Measurements from ENCODE around the gene ARHGAP21. TPM values are rescaled to one million over a fixed set of nuclear protein-coding genes. Genes with fewer than 3 reads are reported as not detected.

Gene ARHGAP21
- total and polyA plus RNA-seq, 5 donors = 23.2 to 72.0 (median 56.2) TPM

DNA sequence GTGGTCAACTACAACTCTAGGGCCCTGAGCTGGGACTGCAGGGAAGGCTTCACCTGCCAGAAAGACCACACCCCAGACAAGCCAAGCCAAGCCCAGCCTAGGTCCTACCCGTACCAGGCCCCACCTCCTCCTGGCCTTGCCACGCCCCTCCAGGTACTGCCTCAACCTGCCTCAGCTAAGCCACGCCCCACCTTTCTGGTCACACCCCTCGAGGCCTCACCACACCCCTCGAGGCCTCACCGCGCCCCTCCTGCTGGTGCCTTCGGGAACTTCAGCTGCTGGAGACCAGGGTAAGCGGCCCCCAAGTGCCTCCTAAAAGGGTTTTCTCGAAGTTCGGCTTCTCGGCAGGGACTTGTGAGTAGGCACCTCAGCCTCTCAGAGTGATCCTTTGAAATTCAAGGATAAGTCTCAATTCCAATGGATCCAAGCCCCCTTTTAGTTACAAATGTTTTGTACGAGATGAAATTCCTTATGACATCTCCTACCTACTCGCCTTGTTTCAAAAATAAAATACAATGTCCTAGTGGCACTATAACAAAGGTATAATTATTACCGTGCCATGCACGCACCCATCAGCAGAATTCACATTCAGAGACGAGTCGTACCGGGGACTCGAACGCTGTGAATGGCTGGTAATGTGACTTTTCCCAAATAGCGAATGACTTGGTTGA is 171.2 kb downstream of the ARHGAP21 start:
- DNase-seq (peak in 1 of 3 donors; percentile 47), ATAC-seq (peak in 1 of 2 donors; percentile 53)
- Histone ChIP-seq H3K4me3 (ENCODE audit: low read length) (no peak overlapping the region), H3K9me3 (ENCODE audit: control insufficient read depth, low read length) (no peaks in the 10 kb centered on the region), H3K4me1 (ENCODE audit: control insufficient read depth, insufficient read depth, low read length) (no peaks in the 10 kb centered on the region), H3K27ac (ENCODE audit: low read length) (no peak overlapping the region), H3K27me3 (ENCODE audit: control insufficient read depth, insufficient read depth) (no peaks in the 10 kb centered on the region)
- 48% methylated on average over 22 of the region's 22 CpGs for WGBS
- intact Hi-C loops (cut with DNase I) = no loop called here

DNA sequence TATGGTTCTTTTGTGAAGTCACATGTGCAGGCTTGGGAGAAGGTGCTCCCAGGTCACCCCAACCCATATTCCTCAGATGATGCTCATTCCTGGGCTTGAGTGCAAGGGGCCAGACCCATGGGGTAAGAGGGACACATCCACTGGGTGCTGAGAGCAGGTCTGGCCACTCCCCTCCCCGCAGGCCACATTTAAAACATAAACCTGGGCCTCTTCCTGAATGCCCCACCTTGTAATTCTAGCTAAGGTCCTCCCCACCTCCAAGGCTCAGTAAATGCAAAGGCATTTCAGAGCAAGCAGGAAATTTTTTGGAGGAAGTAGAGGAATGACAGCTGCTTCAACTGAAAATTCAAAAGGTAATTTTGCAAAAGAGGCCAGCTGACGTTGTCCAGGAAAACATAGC is 172.5 kb downstream of the ARHGAP21 start:
- WGBS = 75% methylated on average over 2 of the region's 2 CpGs
- Histone ChIP-seq H3K27ac (ENCODE audit: low read length) (no peak overlapping the region), H3K27me3 (ENCODE audit: control insufficient read depth, insufficient read depth) (no peaks in the 10 kb centered on the region), H3K9me3 (ENCODE audit: control insufficient read depth, low read length) (no peaks in the 10 kb centered on the region), H3K4me3 (ENCODE audit: low read length) (no peak overlapping the region), H3K4me1 (ENCODE audit: control insufficient read depth, insufficient read depth, low read length) (no peaks in the 10 kb centered on the region)
- intact Hi-C loops (cut with DNase I) = no loop called here
- no peak for DNase-seq
- no peak for ATAC-seq

DNA sequence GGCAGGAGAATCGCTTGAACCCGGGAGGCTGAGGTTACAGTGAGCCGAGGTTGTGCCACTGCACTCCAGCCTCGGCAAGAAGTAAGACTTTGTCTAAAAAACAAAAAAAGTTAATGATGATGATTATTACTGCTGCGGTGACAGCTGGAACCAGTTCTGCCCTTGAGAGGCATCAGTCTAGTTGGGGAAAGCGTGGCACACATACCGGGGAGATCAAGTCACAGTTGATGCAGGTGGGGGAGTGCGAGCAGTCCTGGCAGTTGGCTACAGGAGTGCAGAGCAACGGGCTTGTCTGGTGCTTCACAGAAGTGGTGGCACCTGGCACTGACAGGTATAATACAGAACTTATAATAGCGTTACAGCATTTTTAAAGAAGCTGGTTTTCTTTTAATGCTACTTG is 173.0 kb downstream of the ARHGAP21 start:
- Histone ChIP-seq H3K27me3 (ENCODE audit: control insufficient read depth, insufficient read depth) (no peaks in the 10 kb centered on the region), H3K27ac (ENCODE audit: low read length) (no peak overlapping the region), H3K9me3 (ENCODE audit: control insufficient read depth, low read length) (no peaks in the 10 kb centered on the region), H3K4me1 (ENCODE audit: control insufficient read depth, insufficient read depth, low read length) (no peaks in the 10 kb centered on the region), H3K4me3 (ENCODE audit: low read length) (no peak overlapping the region)
- DNase-seq (no peak), ATAC-seq (no peak)
- intact Hi-C loops (cut with DNase I) = no loop called here
- WGBS = 89% methylated on average over 10 of the region's 10 CpGs

DNA sequence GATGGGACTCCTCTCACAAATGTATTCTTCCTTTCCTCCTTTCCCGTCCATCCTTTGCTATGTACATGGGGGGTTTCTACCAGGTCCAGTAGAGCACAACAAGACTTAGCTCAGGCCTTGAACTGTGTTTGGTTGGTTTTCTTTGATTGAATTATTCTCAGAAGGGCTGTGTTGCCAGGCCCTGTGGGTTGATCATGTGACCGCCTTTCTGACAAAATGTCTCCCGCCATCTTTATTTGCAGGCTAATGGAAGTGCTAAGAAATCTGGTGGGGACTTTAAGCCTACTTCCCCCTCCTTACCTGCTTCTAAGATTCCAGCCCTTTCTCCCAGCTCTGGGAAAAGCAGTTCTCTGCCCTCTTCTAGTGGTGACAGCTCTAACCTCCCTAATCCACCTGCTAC is 178.1 kb downstream of the ARHGAP21 start:
- Histone ChIP-seq H3K27me3 (ENCODE audit: control insufficient read depth, insufficient read depth) (no peaks in the 10 kb centered on the region), H3K9me3 (ENCODE audit: control insufficient read depth, low read length) (no peaks in the 10 kb centered on the region), H3K4me1 (ENCODE audit: control insufficient read depth, insufficient read depth, low read length) (no peaks in the 10 kb centered on the region), H3K27ac (ENCODE audit: low read length) (no peak overlapping the region), H3K4me3 (ENCODE audit: low read length) (no peak overlapping the region)
- DNase-seq = no peak
- WGBS = 97% methylated on average over 3 of the region's 3 CpGs
- ATAC-seq = no peak
- intact Hi-C loops (cut with DNase I) = no loop called here

DNA sequence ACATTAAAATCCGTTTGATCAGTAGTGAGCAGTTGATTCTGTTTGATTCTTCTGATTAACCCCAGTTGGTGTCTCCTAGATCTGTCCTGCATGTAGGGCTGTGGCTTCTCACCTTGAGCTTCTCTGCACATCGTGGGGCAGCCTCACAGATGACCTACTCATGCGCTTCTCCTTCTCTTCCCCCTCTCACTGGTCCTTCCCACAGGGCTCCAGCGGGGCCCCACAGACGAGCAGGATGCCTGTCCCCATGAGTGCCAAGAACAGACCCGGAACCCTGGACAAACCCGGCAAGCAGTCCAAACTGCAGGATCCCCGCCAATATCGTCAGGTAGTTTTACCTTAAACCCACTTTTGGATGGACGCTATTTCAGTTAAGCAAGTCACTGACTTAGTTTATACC is 178.9 kb downstream of the ARHGAP21 start:
- DNase-seq (no peak), ATAC-seq (no peak)
- intact Hi-C loops (cut with DNase I) = no loop called here
- no peak overlapping the region for H3K4me3 ChIP-seq (ENCODE audit: low read length)
- no peaks in the 10 kb centered on the region for H3K27me3 ChIP-seq (ENCODE audit: control insufficient read depth, insufficient read depth)
- no peak overlapping the region for H3K27ac ChIP-seq (ENCODE audit: low read length)
- no peaks in the 10 kb centered on the region for H3K4me1 ChIP-seq (ENCODE audit: control insufficient read depth, insufficient read depth, low read length)
- 95% methylated on average over 10 of the region's 10 CpGs for WGBS
- no peaks in the 10 kb centered on the region for H3K9me3 ChIP-seq (ENCODE audit: control insufficient read depth, low read length)

DNA sequence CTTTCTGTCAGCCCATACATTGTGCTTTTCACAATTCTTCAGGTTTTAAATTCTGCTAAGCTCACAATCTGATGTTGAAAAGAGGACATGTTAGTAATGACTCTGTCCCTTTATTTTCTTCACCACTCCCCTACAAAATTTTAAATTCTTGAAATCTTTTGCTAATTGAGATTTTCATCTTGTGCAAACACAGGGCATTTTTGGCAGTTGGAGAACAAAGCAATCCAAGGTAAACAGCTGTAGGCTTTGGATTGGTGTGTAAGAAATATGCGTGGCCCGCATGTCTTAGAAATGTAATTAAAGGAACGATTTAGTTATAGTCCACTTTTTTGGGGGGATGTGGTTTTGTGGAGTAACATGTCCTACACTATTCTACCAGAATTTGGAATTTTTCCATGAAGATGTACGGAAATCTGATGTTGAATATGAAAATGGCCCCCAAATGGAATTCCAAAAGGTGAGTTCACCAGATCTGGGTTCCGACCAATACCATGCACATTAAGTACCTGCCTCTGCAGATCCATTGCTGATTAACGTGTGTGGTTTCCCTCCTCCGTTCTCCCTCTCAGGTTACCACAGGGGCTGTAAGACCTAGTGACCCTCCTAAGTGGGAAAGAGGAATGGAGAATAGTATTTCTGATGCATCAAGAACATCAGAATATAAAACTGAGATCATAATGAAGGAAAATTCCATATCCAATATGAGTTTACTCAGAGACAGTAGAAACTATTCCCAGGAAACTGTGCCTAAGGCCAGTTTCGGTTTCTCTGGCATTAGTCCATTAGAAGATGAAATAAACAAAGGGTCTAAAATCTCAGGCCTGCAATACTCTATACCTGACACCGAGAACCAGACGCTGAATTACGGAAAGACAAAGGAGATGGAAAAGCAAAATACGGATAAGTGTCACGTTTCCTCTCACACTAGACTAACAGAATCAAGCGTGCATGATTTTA is 181.1 kb downstream of the ARHGAP21 start:
- no peak for ATAC-seq
- DNase-seq = no peak
- no peaks in the 10 kb centered on the region for H3K4me1 ChIP-seq (ENCODE audit: control insufficient read depth, insufficient read depth, low read length)
- WGBS = 92% methylated on average over 14 of the region's 14 CpGs
- no peaks in the 10 kb centered on the region for H3K9me3 ChIP-seq (ENCODE audit: control insufficient read depth, low read length)
- intact Hi-C loops (cut with DNase I) = no loop called here
- H3K27me3 ChIP-seq (ENCODE audit: control insufficient read depth, insufficient read depth) = no peaks in the 10 kb centered on the region
- H3K4me3 ChIP-seq (ENCODE audit: low read length) = no peak overlapping the region
- H3K27ac ChIP-seq (ENCODE audit: low read length) = no peak overlapping the region

DNA sequence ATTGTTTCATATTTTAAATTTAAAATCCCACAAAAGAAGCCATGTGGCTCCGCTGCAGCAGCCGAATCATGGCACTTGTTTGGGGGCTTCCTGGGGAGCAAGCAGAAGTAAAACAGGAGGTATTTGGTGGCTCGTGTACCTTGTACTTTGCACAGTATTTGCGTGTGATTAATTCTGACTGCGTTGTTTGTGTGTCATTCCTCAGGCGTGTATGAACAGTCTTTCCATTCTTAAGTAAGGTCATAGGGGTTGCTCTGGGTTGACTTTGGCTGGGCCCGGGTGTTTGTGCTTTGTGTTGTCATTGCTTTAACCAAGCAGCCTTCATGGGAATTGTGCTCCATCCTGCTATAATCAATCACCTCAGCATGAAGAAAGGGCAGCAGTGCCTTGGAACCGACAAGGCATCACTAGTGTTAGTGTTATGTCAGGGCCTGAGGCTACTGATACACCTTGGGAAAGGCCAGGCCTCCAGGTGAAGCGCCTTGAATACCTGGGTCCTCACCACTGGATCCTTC is 182.4 kb downstream of the ARHGAP21 start:
- Histone ChIP-seq H3K27me3 (ENCODE audit: control insufficient read depth, insufficient read depth) (no peaks in the 10 kb centered on the region), H3K27ac (ENCODE audit: low read length) (no peak overlapping the region), H3K9me3 (ENCODE audit: control insufficient read depth, low read length) (no peaks in the 10 kb centered on the region), H3K4me1 (ENCODE audit: control insufficient read depth, insufficient read depth, low read length) (no peaks in the 10 kb centered on the region), H3K4me3 (ENCODE audit: low read length) (no peak overlapping the region)
- intact Hi-C loops (cut with DNase I) = no loop called here
- ATAC-seq (no peak), DNase-seq (no peak)
- WGBS = 91% methylated on average over 9 of the region's 9 CpGs

DNA sequence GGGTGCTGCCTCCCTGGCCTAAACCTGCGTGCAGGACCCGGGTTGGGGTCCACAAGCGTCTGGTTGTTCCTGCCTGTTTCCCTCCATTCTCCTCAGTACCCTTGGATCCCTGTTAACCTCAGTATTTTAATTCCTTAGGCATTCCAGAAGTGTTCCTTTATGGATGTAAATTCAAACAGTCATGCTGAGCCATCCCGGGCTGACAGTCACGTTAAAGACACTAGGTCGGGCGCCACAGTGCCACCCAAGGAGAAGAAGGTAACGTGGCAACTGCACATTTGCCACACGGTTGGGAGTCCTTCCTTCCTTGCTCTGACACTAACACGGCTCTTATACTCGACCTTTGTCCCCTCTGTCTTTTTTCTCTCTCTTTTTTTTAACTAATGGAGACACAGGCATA is 187.1 kb downstream of the ARHGAP21 start:
- H3K9me3 ChIP-seq (ENCODE audit: control insufficient read depth, low read length) = no peaks in the 10 kb centered on the region
- intact Hi-C loops (cut with DNase I) = no loop called here
- DNase-seq (no peak), ATAC-seq (no peak)
- H3K27me3 ChIP-seq (ENCODE audit: control insufficient read depth, insufficient read depth) = no peaks in the 10 kb centered on the region
- no peaks in the 10 kb centered on the region for H3K4me1 ChIP-seq (ENCODE audit: control insufficient read depth, insufficient read depth, low read length)
- no peak overlapping the region for H3K27ac ChIP-seq (ENCODE audit: low read length)
- 87% methylated on average over 11 of the region's 11 CpGs for WGBS
- no peak overlapping the region for H3K4me3 ChIP-seq (ENCODE audit: low read length)

DNA sequence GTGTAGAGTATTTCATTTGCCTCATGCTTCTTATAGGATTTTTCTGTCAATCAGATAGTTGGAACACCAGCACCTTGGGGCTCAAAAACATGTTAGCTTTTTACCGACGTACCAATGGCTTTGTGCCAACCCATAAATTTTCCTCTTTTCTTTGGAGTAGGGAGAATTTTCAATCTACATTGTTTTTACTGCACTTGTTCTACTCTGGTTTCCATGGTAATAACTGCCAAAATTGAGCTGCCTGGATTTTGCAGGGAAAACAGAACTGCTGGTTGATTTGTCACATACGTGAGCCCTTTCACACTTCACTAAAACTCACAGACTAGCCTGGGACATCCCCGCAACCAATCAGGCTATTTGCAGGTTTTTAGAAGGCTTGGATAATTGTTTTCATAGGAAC is 189.7 kb downstream of the ARHGAP21 start:
- intact Hi-C loops (cut with DNase I) = no loop called here
- H3K27me3 ChIP-seq (ENCODE audit: control insufficient read depth, insufficient read depth) = no peaks in the 10 kb centered on the region
- no peak overlapping the region for H3K27ac ChIP-seq (ENCODE audit: low read length)
- H3K9me3 ChIP-seq (ENCODE audit: control insufficient read depth, low read length) = no peaks in the 10 kb centered on the region
- DNase-seq (no peak), ATAC-seq (no peak)
- H3K4me1 ChIP-seq (ENCODE audit: control insufficient read depth, insufficient read depth, low read length) = no peaks in the 10 kb centered on the region
- H3K4me3 ChIP-seq (ENCODE audit: low read length) = no peak overlapping the region
- WGBS = 92% methylated on average over 4 of the region's 4 CpGs

Data from right cardiac atrium (tissue), 5 donors.